Mucosa of gallbladder (tissue), 1 donor: ENCODE data around the gene NME9. TPM values are rescaled to one million over a fixed set of nuclear protein-coding genes. Genes with fewer than 3 reads are reported as not detected.
"Not testable (repeated sequence)": the region's sequence is repeated elsewhere in the genome, so short reads cannot be mapped to it uniquely, and the experiment has no call there.

ENCODE experiments used
- DNase-seq: peaks from one replicate; pipeline ENCODE4 v3.0.0-alpha.2; 2020; ENCODE audit warnings: low spot score
- total RNA-seq: library from RNA; stranded (reverse); gene quantifications from one replicate; pipeline ENCODE4 v1.2.1, GENCODE V29; 2021
- donor health status: DM: no; HTN: no; CAD: no.

NME9 gene
- 2.6 TPM for total RNA-seq

- peak; percentile 89 for DNase-seq
Measured at GRCh38 chr3:138329127-138329983, at the start of gene NME9. TSS of gene NME9 (minus strand) at chr3:138329851. CDS start at chr3:138329335, 516 bp downstream.

- no peak for DNase-seq
Measured at GRCh38 chr3:138378990-138379389, 49.3 kb upstream of the NME9 start.

- DNase-seq = no peak
Measured at GRCh38 chr3:138378331-138378730, 48.7 kb upstream of the NME9 start.

- no peak for DNase-seq
Measured at GRCh38 chr3:138377804-138378203, 48.2 kb upstream of the NME9 start.

GRCh38 chr3:138377212-138377611 lies 47.6 kb upstream of the NME9 start:
- not testable (repeated sequence) for DNase-seq

- DNase-seq = no peak
Measured at GRCh38 chr3:138376663-138377062, 47.0 kb upstream of the NME9 start.

- no peak for DNase-seq
Measured at GRCh38 chr3:138375447-138375846, 45.8 kb upstream of the NME9 start.

- no peak for DNase-seq
Measured at GRCh38 chr3:138374573-138375134, 45.0 kb upstream of the NME9 start.

- no peak for DNase-seq
Measured at GRCh38 chr3:138373736-138374094, 44.1 kb upstream of the NME9 start.

GRCh38 chr3:138373087-138373735 lies 43.6 kb upstream of the NME9 start:
- DNase-seq = no peak

GRCh38 chr3:138371070-138371965 lies 41.7 kb upstream of the NME9 start:
- DNase-seq = no peak

GRCh38 chr3:138370321-138370720 lies 40.7 kb upstream of the NME9 start:
- no peak for DNase-seq

GRCh38 chr3:138369151-138369900 lies 39.7 kb upstream of the NME9 start:
- DNase-seq = no peak

GRCh38 chr3:138367911-138368310 lies 38.3 kb upstream of the NME9 start:
- DNase-seq = no peak

GRCh38 chr3:138367326-138367850 lies 37.7 kb upstream of the NME9 start:
- no peak for DNase-seq

- DNase-seq = no peak
Measured at GRCh38 chr3:138366006-138366759, 36.5 kb upstream of the NME9 start.

- no peak for DNase-seq
Measured at GRCh38 chr3:138365253-138365555, 35.6 kb upstream of the NME9 start.

GRCh38 chr3:138364356-138365252 lies 35.0 kb upstream of the NME9 start:
- DNase-seq = no peak

- no peak for DNase-seq
Measured at GRCh38 chr3:138363322-138363721, 33.7 kb upstream of the NME9 start.
